BLaER1 (cell line): ENCODE data around the gene SEC16B.

Experiments used
- H3K27ac ChIP-seq: shearing (Covaris generic); formaldehyde crosslinking; 2 replicates; pipeline ENCODE4 v1.8.1; 2022
- H3K27me3 ChIP-seq: shearing (Covaris generic); formaldehyde crosslinking; 2 replicates; pipeline ENCODE4 v1.8.1; 2022
- H3K36me3 ChIP-seq: shearing (Covaris generic); formaldehyde crosslinking; 2 replicates; pipeline ENCODE4 v1.8.1; 2022
- H3K4me1 ChIP-seq: shearing (Covaris generic); formaldehyde crosslinking; 2 replicates; pipeline ENCODE4 v1.8.1; 2022
- H3K4me2 ChIP-seq: shearing (Covaris generic); formaldehyde crosslinking; 2 replicates; pipeline ENCODE4 v1.8.1; 2022
- H3K4me3 ChIP-seq: shearing (Covaris generic); formaldehyde crosslinking; 2 replicates; pipeline ENCODE4 v1.8.1; 2022
- H3K9ac ChIP-seq: shearing (Covaris generic); formaldehyde crosslinking; 2 replicates; pipeline ENCODE4 v1.8.1; 2022
- H3K9me3 ChIP-seq: shearing (Covaris generic); formaldehyde crosslinking; 2 replicates; pipeline ENCODE4 v1.8.1; 2022
- H4K20me1 ChIP-seq: shearing (Covaris generic); formaldehyde crosslinking; 2 replicates; pipeline ENCODE4 v1.8.1; 2022
- Cebpa-rat ChIP-seq: shearing (Covaris generic); IDR thresholded peaks from 2 replicates; pipeline ENCODE4 v1.8.1; 2022

The SEC16B gene

DNA sequence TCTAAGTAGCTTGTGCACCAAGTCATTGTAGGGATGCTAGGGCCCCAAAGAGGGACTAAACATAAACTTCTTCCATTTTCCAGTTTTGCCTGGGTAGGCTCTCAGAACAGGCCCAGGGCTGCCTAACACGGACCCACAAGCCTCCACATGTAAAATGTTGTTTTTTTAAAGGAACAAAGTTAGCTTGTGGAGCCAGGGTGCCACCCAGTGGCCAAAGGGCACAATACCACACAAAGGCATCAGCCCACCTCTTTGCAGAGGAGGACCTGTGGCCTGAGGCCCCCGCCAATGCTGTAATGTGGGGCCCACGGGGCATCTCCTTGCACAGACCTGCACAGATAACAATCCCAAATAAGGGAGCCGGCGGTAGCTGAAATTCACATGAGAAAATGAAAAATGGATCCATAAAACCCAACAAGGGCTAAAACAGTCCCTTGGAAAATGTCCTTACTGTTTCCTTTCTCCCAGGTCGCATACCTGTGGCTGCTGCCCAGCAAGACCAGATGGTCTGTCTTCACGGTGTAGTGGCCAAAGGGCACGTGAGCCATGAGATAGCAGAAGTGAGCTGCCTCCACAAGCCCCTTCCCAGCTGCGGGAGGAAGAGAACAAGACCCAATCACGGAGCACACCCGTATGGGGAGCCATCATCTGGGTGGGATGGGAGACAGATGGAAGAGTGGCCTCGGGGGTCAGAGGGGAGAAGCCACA lies 23.8 kb downstream of the SEC16B start:
- Histone ChIP-seq H3K27me3 (no peaks in the 10 kb centered on the region), H3K36me3 (no peaks in the 10 kb centered on the region), H3K4me1 (no peaks in the 10 kb centered on the region), H3K4me2 (no peak overlapping the region), H4K20me1 (no peaks in the 10 kb centered on the region), H3K27ac (no peak overlapping the region), H3K9me3 (no peaks in the 10 kb centered on the region), H3K4me3 (no peak overlapping the region), H3K9ac (no peak overlapping the region)
- TF ChIP-seq Cebpa-rat, result no peak

DNA sequence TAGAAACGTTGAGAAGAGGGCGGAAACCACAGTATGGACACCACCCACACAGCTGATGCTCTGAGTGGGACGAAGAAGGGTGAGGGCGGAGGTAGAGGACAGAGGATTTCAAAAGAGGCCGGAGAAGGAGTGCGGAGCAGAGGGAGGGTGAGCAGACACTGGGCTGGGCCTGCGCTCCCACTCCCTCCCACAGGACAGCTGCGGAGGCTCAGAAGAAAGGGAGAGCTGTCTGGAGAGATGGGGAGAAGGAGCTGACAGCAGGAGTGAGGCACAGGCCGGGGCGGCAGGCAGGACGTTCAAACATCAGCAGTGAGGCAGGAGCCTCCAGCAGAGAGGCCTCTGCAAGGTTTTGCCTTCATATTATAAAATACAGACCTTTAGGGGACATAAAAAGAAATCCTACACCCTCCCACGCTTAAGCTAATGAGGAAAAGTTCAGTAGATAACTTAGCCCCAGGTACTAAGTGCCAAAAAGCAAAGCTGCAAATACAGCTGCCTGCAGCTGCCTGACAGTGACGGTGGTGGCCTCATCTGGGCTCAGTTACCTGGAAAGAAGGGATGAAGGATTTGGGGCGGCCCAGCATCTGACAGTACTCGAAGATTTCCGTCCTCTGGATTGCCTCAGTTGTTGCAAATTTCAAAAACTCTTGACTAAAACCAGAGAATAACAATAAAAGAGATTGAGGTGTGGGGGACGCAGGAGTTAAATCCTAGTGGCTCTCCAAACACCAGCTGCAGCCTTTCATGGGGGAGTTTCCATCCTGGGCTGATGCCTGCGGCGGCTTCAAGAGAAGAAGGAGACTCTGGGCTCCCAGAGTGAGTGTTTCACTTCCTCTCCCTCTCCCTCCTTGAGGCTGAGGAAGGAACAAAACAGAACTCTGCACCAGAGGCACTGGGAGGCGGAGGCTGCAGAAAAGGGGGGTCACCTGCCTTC lies 25.6 kb downstream of the SEC16B start:
- no peaks in the 10 kb centered on the region for H4K20me1 ChIP-seq
- no peak overlapping the region for H3K4me3 ChIP-seq
- no peaks in the 10 kb centered on the region for H3K36me3 ChIP-seq
- no peaks in the 10 kb centered on the region for H3K4me1 ChIP-seq
- no peak overlapping the region for H3K27ac ChIP-seq
- H3K27me3 ChIP-seq, result no peaks in the 10 kb centered on the region
- H3K9ac ChIP-seq, result no peak overlapping the region
- H3K9me3 ChIP-seq, result no peaks in the 10 kb centered on the region
- H3K4me2 ChIP-seq, result no peak overlapping the region
- TF ChIP-seq Cebpa-rat, result no peak

DNA sequence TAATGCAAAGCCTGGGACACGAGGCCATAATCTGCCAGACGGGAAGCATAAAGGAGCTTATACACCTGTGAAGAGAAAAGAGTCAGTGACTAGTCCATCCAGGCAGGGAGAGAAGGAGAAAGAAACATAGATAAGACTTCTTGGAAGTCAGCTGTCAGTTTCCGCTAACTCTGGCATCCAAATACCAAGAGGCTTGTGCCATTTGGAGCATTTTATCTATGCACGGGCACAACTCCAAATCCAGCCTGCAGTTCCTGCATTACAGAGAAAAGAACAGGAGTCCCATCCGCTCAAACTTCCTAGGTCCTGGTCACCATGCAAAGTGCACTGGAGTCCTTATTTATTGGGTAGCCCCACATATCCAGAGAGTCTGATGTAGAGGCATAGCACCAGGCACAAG lies 27.9 kb downstream of the SEC16B start:
- Histone ChIP-seq H3K27ac (no peak overlapping the region), H3K4me1 (no peaks in the 10 kb centered on the region), H3K9me3 (no peaks in the 10 kb centered on the region), H3K36me3 (no peaks in the 10 kb centered on the region), H3K4me2 (no peak overlapping the region), H4K20me1 (no peaks in the 10 kb centered on the region), H3K9ac (no peak overlapping the region), H3K27me3 (no peaks in the 10 kb centered on the region), H3K4me3 (no peak overlapping the region)
- no peak for TF ChIP-seq Cebpa-rat

DNA sequence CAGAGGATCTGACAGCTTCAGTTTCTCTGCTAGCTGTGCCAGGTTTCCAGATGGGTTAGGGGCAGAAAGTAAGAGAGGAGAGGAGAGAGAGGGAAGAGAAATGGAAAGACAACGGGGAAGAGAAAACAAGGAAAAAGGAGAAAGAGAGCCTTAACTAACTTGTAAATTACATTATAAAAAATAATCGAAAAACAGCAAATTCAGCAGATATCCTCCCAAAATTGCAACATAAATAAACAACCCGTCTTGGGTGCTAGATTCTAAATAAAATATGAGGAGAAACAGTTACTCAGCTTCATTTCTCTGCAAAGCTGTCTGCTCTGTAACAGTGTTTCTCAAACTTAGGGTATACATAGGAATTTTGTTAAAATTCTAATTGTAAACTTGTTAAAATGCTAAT lies 29.2 kb downstream of the SEC16B start:
- H3K4me1 ChIP-seq, result no peaks in the 10 kb centered on the region
- H3K27me3 ChIP-seq, result no peaks in the 10 kb centered on the region
- no peak overlapping the region for H3K4me3 ChIP-seq
- H3K27ac ChIP-seq, result no peak overlapping the region
- H3K9me3 ChIP-seq, result no peaks in the 10 kb centered on the region
- H3K9ac ChIP-seq, result no peak overlapping the region
- H4K20me1 ChIP-seq, result no peaks in the 10 kb centered on the region
- no peak overlapping the region for H3K4me2 ChIP-seq
- no peak for TF ChIP-seq Cebpa-rat
- H3K36me3 ChIP-seq, result no peaks in the 10 kb centered on the region

DNA sequence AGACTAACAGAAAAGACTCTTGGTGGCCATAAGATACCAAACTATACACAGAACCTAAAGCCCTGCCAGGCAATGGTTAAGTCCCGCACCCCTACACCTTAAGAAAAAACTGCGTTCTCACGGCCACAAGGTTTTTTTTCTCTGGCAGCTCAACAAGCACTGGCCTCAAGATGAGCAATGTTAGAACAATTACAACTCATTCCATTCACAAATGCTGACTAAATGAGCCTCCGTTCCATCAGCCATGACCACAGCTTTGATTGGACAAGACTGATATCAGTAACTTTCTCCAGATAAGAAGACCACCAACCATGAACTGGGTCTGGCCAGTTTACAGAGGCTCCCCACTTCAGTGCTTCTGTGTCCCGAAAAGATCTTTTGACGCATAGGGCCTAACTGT lies 31.9 kb downstream of the SEC16B start:
- no peak overlapping the region for H3K4me2 ChIP-seq
- H3K36me3 ChIP-seq, result no peaks in the 10 kb centered on the region
- no peak overlapping the region for H3K4me3 ChIP-seq
- H3K4me1 ChIP-seq, result no peaks in the 10 kb centered on the region
- H3K27ac ChIP-seq, result no peak overlapping the region
- TF ChIP-seq Cebpa-rat, result no peak
- H3K9me3 ChIP-seq, result no peaks in the 10 kb centered on the region
- no peak overlapping the region for H3K9ac ChIP-seq
- no peaks in the 10 kb centered on the region for H3K27me3 ChIP-seq
- H4K20me1 ChIP-seq, result no peaks in the 10 kb centered on the region

DNA sequence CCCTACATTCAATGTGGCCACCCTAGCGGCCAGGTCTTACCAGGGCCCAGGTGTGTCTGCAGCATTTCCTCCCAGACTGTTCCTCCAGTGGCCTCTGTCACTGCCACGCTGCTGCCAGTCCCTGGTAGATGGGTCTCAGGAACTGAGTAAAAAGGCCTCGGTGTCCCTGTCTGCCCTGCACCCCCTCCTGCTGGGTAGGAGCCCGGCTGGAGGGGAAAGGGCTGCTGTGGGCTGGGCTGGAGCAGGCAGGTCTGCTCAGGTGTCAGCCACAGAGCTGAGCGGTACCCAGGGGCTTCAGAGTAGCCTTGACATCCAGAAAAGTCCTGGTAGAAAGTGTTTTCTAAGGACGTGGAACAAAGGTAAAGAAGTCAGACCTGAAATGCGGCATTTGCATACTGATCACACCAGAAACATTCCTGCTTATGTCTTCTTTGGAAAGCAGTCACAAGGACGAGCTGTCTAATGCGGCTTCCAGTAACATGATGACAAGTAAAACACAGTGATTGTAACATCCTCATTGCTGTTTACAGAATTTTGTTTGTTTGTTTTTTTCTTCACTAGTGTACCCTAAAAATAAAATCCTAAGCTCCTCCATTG lies 32.6 kb downstream of the SEC16B start:
- no peaks in the 10 kb centered on the region for H3K9me3 ChIP-seq
- no peak overlapping the region for H3K4me2 ChIP-seq
- H3K27me3 ChIP-seq, result no peaks in the 10 kb centered on the region
- H4K20me1 ChIP-seq, result no peaks in the 10 kb centered on the region
- TF ChIP-seq Cebpa-rat, result no peak
- no peak overlapping the region for H3K4me3 ChIP-seq
- H3K9ac ChIP-seq, result no peak overlapping the region
- H3K27ac ChIP-seq, result no peak overlapping the region
- H3K36me3 ChIP-seq, result no peaks in the 10 kb centered on the region
- H3K4me1 ChIP-seq, result no peaks in the 10 kb centered on the region

DNA sequence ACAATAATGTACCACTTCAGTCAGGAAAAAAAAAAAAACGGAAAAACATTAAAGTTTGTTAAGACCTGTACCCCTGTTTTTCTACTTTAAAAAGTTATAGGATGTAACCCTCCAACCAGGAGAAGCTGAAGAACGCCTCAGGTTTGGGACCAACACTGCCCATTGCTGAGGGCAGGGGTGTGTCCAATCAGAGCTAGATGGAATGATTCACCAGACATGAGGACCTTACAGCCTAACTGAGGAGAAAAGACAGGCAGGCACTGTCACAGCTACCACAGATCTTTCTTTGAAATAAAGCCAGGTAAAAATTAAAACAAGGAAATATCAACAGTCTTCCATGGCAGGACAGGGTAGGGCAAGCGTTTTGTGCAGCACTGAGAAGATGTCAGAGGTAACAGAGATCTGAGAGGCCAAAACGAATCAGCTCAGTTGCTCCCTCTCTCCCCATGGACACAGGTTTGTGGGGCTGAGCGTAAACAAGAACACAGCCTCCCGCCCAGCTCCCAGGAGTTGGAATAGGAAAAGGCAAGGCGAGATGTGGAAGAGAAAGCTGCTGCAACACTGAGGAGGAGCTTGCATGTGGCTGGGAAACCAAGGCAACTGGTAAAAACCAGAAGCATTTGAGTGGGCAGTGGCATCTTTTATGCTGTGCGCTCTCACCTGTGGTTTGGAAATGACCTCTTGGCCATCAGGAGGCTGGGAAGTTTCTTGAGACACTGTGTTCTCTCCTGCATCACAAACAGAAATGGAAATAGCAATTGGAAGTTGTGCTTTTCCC lies 34.0 kb downstream of the SEC16B start:
- H3K27me3 ChIP-seq, result no peaks in the 10 kb centered on the region
- no peak overlapping the region for H3K4me2 ChIP-seq
- no peaks in the 10 kb centered on the region for H3K4me1 ChIP-seq
- H3K36me3 ChIP-seq, result no peaks in the 10 kb centered on the region
- no peak overlapping the region for H3K27ac ChIP-seq
- no peak overlapping the region for H3K4me3 ChIP-seq
- H4K20me1 ChIP-seq, result no peaks in the 10 kb centered on the region
- no peak for TF ChIP-seq Cebpa-rat
- no peaks in the 10 kb centered on the region for H3K9me3 ChIP-seq
- H3K9ac ChIP-seq, result no peak overlapping the region

DNA sequence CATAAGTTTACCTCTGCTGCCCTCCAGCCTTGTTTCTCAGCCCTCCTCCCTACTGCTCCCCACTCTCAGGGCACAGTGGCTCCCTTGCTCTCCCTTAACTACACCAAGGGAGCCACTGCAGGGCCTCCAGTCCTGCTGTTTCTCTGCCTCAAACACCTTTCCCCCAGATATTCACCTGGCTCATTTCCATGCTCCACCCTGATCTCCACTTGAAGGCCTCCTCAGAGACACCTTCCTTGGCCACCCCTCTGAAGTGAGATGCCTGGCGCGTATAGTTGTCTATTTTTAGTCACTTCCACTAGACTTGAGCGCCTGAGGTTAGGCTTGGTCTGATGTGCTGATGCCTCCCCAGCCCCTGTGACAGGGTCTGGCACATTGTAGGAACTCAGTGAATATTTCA lies 34.9 kb downstream of the SEC16B start:
- no peak overlapping the region for H3K27ac ChIP-seq
- no peaks in the 10 kb centered on the region for H3K9me3 ChIP-seq
- no peak overlapping the region for H3K9ac ChIP-seq
- no peak for TF ChIP-seq Cebpa-rat
- H3K4me2 ChIP-seq, result no peak overlapping the region
- H3K36me3 ChIP-seq, result no peaks in the 10 kb centered on the region
- no peaks in the 10 kb centered on the region for H4K20me1 ChIP-seq
- H3K27me3 ChIP-seq, result no peaks in the 10 kb centered on the region
- no peaks in the 10 kb centered on the region for H3K4me1 ChIP-seq
- no peak overlapping the region for H3K4me3 ChIP-seq

DNA sequence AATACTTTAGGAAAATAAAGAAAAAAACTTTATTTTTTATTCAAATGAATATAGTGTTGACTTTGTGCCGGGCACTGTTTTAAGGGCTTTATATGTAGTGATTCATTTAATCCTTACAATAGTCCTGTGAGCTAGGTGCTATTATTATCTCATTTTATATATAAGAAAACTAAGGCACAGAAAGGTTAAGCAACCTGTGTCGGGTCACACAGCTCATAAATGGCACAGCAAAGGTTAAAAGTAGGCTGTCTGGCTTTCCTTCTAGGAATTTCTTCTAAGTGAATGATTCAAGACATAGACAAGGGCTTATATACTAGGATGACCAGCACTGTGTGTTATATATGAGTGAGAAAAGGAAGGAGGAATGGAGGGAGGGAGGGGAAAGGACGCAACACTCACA lies 35.4 kb downstream of the SEC16B start:
- Histone ChIP-seq H3K9ac (no peak overlapping the region), H4K20me1 (no peaks in the 10 kb centered on the region), H3K4me1 (no peaks in the 10 kb centered on the region), H3K36me3 (no peaks in the 10 kb centered on the region), H3K27ac (no peak overlapping the region), H3K4me2 (no peak overlapping the region), H3K4me3 (no peak overlapping the region), H3K27me3 (no peaks in the 10 kb centered on the region), H3K9me3 (no peaks in the 10 kb centered on the region)
- TF ChIP-seq Cebpa-rat, result no peak
